HG03045 (cell line): ENCODE measurements around the gene RBM44.
"Not testable (repeated sequence)": the region's sequence is repeated elsewhere in the genome, so short reads cannot be mapped to it uniquely, and the experiment has no call there.

Experiments
- ATAC-seq: cut with Tn5 transposase; IDR thresholded peaks from one replicate; pipeline ENCODE4 v1.9.1; 2021; ENCODE audit warnings: mild to moderate bottlenecking, moderate library complexity; ENCODE audit not compliant: unreplicated experiment

The RBM44 gene

GRCh38 chr2:237798236-237799059, at the start of gene RBM44:
TSS of gene RBM44 (plus strand) at chr2:237798779. CDS start at chr2:237813610, 14,831 bp downstream.
- no peak for ATAC-seq

GRCh38 chr2:237749002-237749401, 49.6 kb upstream of the RBM44 start:
- ATAC-seq, result no peak

GRCh38 chr2:237749961-237750360, 48.6 kb upstream of the RBM44 start:
- ATAC-seq, result no peak

GRCh38 chr2:237750441-237750840, 48.1 kb upstream of the RBM44 start:
- ATAC-seq, result not testable (repeated sequence)

GRCh38 chr2:237752761-237753165, 45.8 kb upstream of the RBM44 start:
- peak; percentile 92 for ATAC-seq

DNA sequence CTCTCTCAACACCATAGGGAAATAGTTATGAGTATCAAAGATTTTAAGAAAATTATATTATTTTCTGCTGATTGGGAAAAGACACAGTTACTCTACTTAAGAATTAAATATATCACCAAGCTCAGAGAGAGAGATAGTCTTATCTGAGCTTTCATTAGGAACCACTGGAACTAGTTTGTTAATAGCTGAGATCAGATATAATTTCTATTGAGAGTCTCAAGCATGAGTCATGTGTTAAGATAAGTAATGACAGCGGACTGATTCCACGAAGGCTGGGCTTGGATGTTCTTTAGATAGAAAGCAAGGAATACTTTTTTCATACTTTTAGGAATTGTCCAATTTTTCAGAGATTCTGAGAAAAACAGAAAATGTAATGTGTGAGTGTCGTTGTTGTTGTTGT, 44.4 kb upstream of the RBM44 start:
- no peak for ATAC-seq

DNA sequence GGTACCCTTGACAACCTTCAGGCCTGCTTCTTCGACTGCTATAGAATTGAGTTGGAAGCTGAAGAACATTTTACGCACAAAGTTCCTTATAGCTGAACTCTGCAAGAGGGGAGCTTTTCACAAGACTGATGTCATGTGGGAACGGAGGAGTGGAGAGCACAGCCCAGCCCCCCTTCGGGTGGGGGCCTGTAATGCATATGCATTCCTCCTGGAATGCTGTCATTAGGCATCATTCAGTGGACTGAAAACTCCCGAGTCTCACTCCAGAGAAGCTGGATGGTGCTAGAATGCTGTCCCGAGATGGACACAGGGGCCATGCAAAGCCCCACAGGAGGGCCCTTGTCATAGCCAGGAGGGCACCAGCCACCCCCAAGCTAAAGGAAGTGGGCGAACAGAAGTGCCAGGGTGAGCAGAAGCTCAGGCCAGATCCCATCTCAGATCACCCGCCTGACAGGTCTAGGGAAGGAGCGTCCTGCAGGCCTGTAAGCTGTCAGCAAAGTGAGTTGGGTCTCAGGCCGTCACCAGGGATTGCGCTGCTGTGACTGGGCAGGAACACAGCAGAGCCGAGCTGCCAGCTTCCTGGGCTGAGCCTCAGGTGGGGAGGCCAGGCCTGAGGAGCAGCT, 43.8 kb upstream of the RBM44 start:
- no peak for ATAC-seq

- no peak for ATAC-seq
These were observed 41.0 kb upstream of the RBM44 start for GRCh38 chr2:237757616-237758015.

- ATAC-seq, result no peak
These were observed 40.4 kb upstream of the RBM44 start for GRCh38 chr2:237758185-237758584.

DNA sequence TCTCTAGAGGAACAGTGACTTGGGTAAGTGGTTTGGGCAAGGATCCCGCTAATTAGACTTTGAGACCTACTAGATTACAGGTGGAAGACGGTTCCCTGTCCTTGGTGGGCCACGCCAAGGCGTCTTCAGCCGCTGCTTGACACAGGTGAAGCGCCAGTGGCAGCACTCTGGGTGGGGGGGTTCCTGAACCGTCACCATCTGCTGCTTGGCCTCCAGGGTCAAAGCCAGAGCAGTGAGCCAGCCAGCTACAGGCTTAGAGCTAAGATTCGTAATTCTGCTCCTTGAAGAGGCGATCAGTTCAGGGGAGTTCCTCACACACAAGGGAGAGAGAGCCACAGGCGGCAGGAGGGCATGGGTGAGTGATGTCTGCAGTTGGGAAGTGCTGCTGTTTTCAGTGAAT, 39.4 kb upstream of the RBM44 start:
- no peak for ATAC-seq

DNA sequence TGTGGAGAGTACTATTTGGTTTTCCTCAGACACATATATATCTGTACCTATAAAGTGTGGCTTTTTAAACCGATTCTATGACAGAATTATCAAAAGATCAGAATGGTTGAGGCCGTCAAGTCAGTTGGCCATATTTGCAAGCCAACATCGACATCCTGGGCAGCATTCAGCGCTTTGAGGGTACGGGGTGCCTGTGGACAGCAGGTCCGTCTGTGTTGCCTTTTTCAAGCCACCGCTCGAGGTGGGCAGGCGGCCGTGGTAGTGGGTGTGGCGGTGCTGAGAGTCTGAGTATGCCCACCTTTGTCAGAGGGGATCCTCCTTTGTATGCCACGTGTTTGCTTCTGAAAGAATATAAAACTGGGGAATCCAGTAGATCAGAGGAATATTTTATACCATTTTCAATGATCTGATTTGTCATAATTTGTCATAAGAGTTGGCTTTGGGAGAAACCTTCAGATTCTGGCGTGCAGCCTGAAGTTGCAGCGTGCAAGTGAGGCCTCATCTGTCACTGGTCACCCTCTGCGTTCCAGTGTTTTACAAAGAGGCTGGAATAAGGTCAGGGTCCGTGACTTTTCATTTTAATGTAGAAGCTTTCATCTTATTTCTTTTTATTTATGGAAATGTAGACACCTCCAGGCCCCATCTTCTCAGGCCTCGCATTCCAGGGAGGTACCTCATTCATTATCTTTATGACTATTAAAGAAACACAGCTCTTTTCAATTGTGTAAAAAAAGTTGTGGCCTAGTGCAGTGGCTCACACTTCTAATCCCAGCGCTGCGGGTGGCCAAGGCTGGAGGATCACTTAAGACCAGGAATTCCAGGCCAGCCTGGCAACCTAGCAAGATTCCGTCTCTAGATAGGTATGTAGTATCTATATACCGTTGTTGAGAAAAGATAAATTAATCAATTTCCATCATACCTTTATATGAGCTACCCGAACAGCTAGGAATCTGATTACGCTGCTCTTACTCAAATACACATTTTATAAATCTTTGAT, 37.8 kb upstream of the RBM44 start:
- ATAC-seq, result no peak

GRCh38 chr2:237762291-237763182, 36.0 kb upstream of the RBM44 start:
- not testable (repeated sequence) for ATAC-seq

DNA sequence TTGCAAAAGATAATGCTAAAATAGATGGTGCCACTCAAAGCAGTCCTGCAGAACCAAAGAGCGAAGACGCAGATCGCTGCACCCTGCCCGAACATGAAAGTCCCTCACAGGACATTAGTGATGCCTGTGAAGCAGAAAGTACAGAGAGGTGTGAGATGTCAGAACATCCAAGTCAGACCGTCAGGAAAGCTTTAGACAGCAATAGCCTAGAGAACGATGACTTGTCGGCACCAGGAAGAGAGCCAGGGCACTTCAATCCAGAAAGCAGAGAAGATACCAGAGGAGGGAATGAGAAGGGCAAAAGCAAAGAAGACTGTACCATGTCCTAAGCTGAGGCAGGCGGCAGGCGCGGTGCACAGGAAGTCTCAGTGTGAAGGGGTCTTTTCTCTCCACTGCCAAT, 34.8 kb upstream of the RBM44 start:
- ATAC-seq, result no peak

DNA sequence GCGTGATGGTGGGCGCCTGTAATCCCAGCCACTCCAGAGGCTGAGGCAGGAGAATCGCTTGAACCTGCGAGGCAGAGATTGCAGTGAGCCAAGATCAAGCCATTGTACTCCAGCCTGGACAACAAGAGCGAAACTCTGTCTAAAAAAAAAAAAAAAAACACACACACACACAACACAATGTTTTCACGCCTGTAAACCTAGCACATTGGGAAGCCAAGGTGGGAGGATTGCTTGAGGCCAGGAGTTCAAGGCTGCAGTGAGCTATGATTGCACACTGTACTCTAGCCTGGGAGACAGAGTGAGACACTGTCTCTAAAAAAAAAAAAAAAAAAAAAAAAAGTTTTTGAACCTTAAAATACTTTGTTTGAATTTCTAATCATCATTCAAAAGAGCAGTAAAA, 33.5 kb upstream of the RBM44 start:
- ATAC-seq, result not testable (repeated sequence)

DNA sequence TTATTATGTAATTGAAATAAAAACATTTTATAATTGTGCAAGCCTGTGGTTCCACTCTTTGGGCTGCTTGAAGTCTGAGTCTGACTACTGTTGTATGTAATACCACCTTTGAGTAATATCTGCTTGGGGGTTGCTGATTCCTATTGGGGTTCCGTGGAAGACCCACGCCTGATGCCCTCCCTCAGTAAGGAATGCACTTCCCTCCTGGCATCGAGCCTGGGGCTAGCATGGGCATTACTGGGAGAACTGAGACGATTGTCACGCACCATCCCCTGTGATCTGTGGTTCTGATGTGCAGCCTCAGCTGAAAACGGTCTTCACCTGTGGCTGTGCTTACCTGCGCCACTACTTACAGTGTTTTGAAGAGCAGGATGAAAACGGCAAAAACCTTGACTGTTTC, 32.7 kb upstream of the RBM44 start:
- no peak for ATAC-seq

- ATAC-seq, result no peak
These were observed 32.2 kb upstream of the RBM44 start for GRCh38 chr2:237766340-237766739.

- no peak for ATAC-seq
These were observed 26.1 kb upstream of the RBM44 start for GRCh38 chr2:237772513-237772912.

GRCh38 chr2:237773826-237774225, 24.8 kb upstream of the RBM44 start:
- ATAC-seq, result no peak

- no peak for ATAC-seq
These were observed 23.6 kb upstream of the RBM44 start for GRCh38 chr2:237774811-237775553.

DNA sequence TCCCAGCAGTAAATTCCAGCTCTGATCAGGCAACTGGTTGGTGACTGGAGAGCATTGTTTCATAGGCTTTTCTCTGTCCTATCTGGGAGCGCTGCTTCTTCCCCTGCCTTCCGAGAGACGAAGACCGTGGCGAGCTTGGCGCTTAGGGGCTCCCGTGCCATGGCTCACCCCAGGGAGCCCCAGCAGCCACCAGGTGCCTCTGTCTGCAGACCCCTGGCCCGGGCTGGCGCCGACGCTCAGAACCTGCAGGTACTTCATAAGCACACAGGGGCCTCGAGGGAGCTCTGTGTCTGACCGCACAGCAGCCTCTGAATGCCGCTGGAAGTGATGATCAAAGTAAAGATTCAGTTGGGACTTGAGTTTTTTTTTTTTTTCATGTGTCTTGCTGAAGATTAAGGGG, 19.1 kb upstream of the RBM44 start:
- no peak for ATAC-seq
